PC-9 (cell line): ENCODE measurements around the gene USP7. TPM values are rescaled to one million over a fixed set of nuclear protein-coding genes. Genes with fewer than 3 reads are reported as not detected.

Experiments used
- BruUV-seq: library from RNA; stranded (reverse); fragments of 400-500 nt; replicated peaks from 2 replicates; lab custom pipeline; 2021; lab: Mats Ljungman, UMichigan
- CTCF ChIA-PET: fragments of 300-600 bp; sonication (Branson Sonifier 250); formaldehyde crosslinking; loops from one replicate; lab custom pipeline; 2022; ENCODE audit warnings: antibody characterized with exemption; lab: Charles Lee
- POLR2A ChIA-PET: fragments of 300-600 bp; sonication (Branson Sonifier 250); formaldehyde crosslinking; loops from one replicate; lab custom pipeline; 2022; ENCODE audit warnings: antibody characterized with exemption; ENCODE audit not compliant: unreplicated experiment; lab: Charles Lee
- DNase-seq, 2 experiments: peaks; one replicate each; pipeline versions ENCODE4 v3.0.0 to v3.0.0-alpha.2; 2015 to 2022; ENCODE audit warnings: mixed read lengths in 1 of 2
- H2AFZ ChIP-seq: fragments of 200-600 bp; sonication (generic); 2 replicates; pipeline ENCODE4 v1.8.1; 2017; ENCODE audit warnings: antibody characterized with exemption
- H3F3A ChIP-seq: fragments of 200-600 bp; sonication (generic); 2 replicates; pipeline ENCODE4 v1.8.1; 2017; ENCODE audit warnings: antibody characterized with exemption, mild to moderate bottlenecking, low read depth; ENCODE audit not compliant: insufficient read depth
- H3K27ac ChIP-seq: fragments of 200-600 bp; sonication (generic); 2 replicates; pipeline ENCODE4 v1.6.1; 2016; ENCODE audit warnings: mixed run types
- H3K27me3 ChIP-seq: fragments of 200-600 bp; sonication (generic); 2 replicates; pipeline ENCODE4 v1.6.1; 2016; ENCODE audit warnings: low read depth, mixed run types; ENCODE audit not compliant: insufficient read depth
- H3K36me3 ChIP-seq: fragments of 200-600 bp; sonication (generic); 2 replicates; pipeline ENCODE4 v1.6.1; 2016; ENCODE audit warnings: low read depth, mixed run types
- H3K4me1 ChIP-seq: fragments of 200-600 bp; sonication (generic); replicated peaks from 2 replicates; pipeline ENCODE4 v1.6.1; 2016; ENCODE audit warnings: mixed run types; ENCODE audit not compliant: insufficient read depth
- H3K4me2 ChIP-seq: fragments of 200-600 bp; sonication (generic); 2 replicates; pipeline ENCODE4 v1.6.1; 2017; ENCODE audit warnings: mixed run types
- H3K4me3 ChIP-seq: fragments of 200-600 bp; sonication (generic); 2 replicates; pipeline ENCODE4 v1.6.1; 2016; ENCODE audit warnings: mixed run types
- H3K79me2 ChIP-seq: fragments of 200-600 bp; sonication (generic); 2 replicates; pipeline ENCODE4 v1.6.1; 2017; ENCODE audit warnings: low read depth, mixed run types
- H3K9me2 ChIP-seq: fragments of 200-600 bp; sonication (generic); 2 replicates; pipeline ENCODE4 v1.8.1; 2017; ENCODE audit warnings: mild to moderate bottlenecking; ENCODE audit not compliant: insufficient read depth
- H3K9me3 ChIP-seq: fragments of 200-600 bp; sonication (generic); 2 replicates; pipeline ENCODE4 v1.8.1; 2016; ENCODE audit warnings: low read depth; ENCODE audit not compliant: insufficient read depth
- H4K20me1 ChIP-seq: fragments of 200-600 bp; sonication (generic); 2 replicates; pipeline ENCODE4 v1.8.1; 2017; ENCODE audit not compliant: insufficient read depth
- CTCF ChIP-seq: fragments of 200-600 bp; sonication (generic); conservative IDR thresholded peaks from 2 replicates; pipeline ENCODE4 v1.6.1; 2017; ENCODE audit warnings: mixed run types, antibody characterized with exemption, mild to moderate bottlenecking, moderate library complexity
- EZH2 ChIP-seq: fragments of 200-600 bp; sonication (generic); IDR thresholded peaks from 2 replicates; pipeline ENCODE4 v1.8.0; 2017; ENCODE audit warnings: antibody characterized with exemption, low read depth
- intact Hi-C: fragments of 100-400 bp; cut with micrococcal nuclease; formaldehyde crosslinking; loops from one replicate; pipeline ENCODE4 v1.10.0; 2022; ENCODE audit not compliant: unreplicated experiment
- total RNA-seq: library from RNA; stranded (reverse); gene quantifications from 2 replicates; pipeline ENCODE4 v1.2.3, GENCODE V29; 2021

The USP7 gene
- total RNA-seq, 1 experiment from 2014 or later: 167 TPM

- ChIA-PET CTCF (no interaction called here), POLR2A (no interaction called here)
- Histone ChIP-seq H3K9me3 (no peaks in the 10 kb centered on the region), H2AFZ (no peak overlapping the region), H3K36me3 (peaks cover 18% of the 10 kb centered on the region; the same call in 1 of the 2 replicates), H3K79me2 (no peaks in the 10 kb centered on the region), H3K4me3 (no peak overlapping the region), H3K27me3 (no peaks in the 10 kb centered on the region), H3F3A (peaks cover 27% of the 10 kb centered on the region), H3K4me1 (no peaks in the 10 kb centered on the region), H3K9me2 (no peaks in the 10 kb centered on the region), H3K27ac (no peak overlapping the region), H4K20me1 (peaks cover 8% of the 10 kb centered on the region; the same call in 1 of the 2 replicates), H3K4me2 (no peak overlapping the region)
- no peak for DNase-seq
- TF ChIP-seq CTCF (no peak), EZH2 (no peak)
- intact Hi-C loops: no loop called here
- BruUV-seq: no TSS peak
These were observed 71.6 kb downstream of the USP7 start for GRCh38 chr16:8892101-8892575.

- TF ChIP-seq CTCF (no peak), EZH2 (no peak)
- no peak for DNase-seq
- Histone ChIP-seq H3K4me3 (no peak overlapping the region), H3K27me3 (no peaks in the 10 kb centered on the region), H3K27ac (no peak overlapping the region), H3K9me3 (no peaks in the 10 kb centered on the region), H2AFZ (no peak overlapping the region), H3K4me2 (no peak overlapping the region), H3K9me2 (no peaks in the 10 kb centered on the region), H4K20me1 (peaks cover 11% of the 10 kb centered on the region), H3K36me3 (peaks cover 18% of the 10 kb centered on the region; the same call in 1 of the 2 replicates), H3F3A (peaks cover 33% of the 10 kb centered on the region), H3K4me1 (peaks cover 13% of the 10 kb centered on the region), H3K79me2 (no peaks in the 10 kb centered on the region)
- POLR2A ChIA-PET: no interaction called here
- intact Hi-C loops: no loop called here
- CTCF ChIA-PET: interaction anchor here (1.4 kb wide), 1 partner anchor 118 kb away, joined by 5 read pairs; no protein-coding TSS in a partner anchor
- BruUV-seq: no TSS peak
These were observed 73.2 kb downstream of the USP7 start for GRCh38 chr16:8890549-8890921.

GRCh38 chr16:8889893-8890548, 73.7 kb downstream of the USP7 start:
- intact Hi-C loops: no loop called here
- Histone ChIP-seq H3K9me2 (no peaks in the 10 kb centered on the region), H3K4me2 (no peak overlapping the region), H3K4me3 (no peak overlapping the region), H4K20me1 (peaks cover 7% of the 10 kb centered on the region), H3K9me3 (no peaks in the 10 kb centered on the region), H2AFZ (no peak overlapping the region), H3K36me3 (peaks cover 13% of the 10 kb centered on the region; the same call in 1 of the 2 replicates), H3K27me3 (no peaks in the 10 kb centered on the region), H3K4me1 (peaks cover 18% of the 10 kb centered on the region), H3K27ac (no peak overlapping the region), H3K79me2 (no peaks in the 10 kb centered on the region), H3F3A (peaks cover 38% of the 10 kb centered on the region)
- BruUV-seq: no TSS peak
- ChIA-PET CTCF (interaction anchor here (1.4 kb wide), 1 partner anchor 119 kb away, joined by 5 read pairs; no protein-coding TSS in a partner anchor), POLR2A (no interaction called here)
- TF ChIP-seq CTCF (no peak), EZH2 (no peak)
- no peak for DNase-seq
